ENCODE data around the gene SLC27A2.
"Not testable (repeated sequence)": the region's sequence is repeated elsewhere in the genome, so short reads cannot be mapped to it uniquely, and the experiment has no call there.

DNA sequence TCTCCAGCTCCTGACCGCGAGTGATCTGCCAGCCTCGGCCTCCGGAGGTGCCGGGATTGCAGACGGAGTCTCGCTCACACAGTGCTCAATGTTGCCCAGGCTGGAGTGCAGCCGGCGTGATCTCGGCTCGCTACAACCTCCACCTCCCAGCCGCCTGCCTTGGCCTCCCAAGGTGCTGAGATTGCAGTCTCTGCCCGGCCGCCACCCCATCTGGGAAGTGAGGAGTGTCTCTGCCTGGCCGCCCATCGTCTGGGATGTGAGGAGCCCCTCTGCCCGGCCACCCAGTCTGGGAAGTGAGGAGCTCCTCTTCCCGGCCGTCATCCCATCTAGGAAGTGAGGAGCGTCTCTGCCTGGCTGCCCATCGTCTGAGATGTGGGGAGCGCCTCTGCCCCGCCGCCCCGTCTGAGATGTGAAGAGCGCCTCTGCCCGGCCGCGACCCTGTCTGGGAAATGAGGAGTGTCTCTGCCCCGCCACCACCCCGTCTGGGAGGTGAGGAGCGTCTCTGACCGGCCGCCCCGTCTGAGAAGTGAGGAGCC lies 9.6 kb upstream of the SLC27A2 start:
- TF ChIP-seq, protein P1, sequence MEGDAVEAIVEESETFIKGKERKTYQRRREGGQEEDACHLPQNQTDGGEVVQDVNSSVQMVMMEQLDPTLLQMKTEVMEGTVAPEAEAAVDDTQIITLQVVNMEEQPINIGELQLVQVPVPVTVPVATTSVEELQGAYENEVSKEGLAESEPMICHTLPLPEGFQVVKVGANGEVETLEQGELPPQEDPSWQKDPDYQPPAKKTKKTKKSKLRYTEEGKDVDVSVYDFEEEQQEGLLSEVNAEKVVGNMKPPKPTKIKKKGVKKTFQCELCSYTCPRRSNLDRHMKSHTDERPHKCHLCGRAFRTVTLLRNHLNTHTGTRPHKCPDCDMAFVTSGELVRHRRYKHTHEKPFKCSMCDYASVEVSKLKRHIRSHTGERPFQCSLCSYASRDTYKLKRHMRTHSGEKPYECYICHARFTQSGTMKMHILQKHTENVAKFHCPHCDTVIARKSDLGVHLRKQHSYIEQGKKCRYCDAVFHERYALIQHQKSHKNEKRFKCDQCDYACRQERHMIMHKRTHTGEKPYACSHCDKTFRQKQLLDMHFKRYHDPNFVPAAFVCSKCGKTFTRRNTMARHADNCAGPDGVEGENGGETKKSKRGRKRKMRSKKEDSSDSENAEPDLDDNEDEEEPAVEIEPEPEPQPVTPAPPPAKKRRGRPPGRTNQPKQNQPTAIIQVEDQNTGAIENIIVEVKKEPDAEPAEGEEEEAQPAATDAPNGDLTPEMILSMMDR (conservative IDR thresholded peaks at IDR 0.05 in 1 of 2, IDR thresholded peaks at IDR 0.05 in 1 of 2; ENCODE audit: low read depth in 1 of 2, low read length in 2 of 2): not testable (repeated sequence)
- not testable (repeated sequence) for TF ChIP-seq EZH2 (IDR thresholded peaks at IDR 0.05; ENCODE audit: low read length, missing control alignments)
